HCT116 (cell line): Measurements from ENCODE around the gene UGT1A3.

ENCODE experiments used
- CEBPB ChIP-seq: IDR thresholded peaks from 2 replicates; pipeline ENCODE4 v1.6.1; 2012; ENCODE audit warnings: low read depth
- POLR2A ChIP-seq: IDR thresholded peaks from 2 replicates; pipeline ENCODE4 v1.7.0; 2011; ENCODE audit warnings: borderline replicate concordance; ENCODE audit not compliant: insufficient read depth, insufficient read length; ENCODE audit errors: extremely low read depth
- SP1 ChIP-seq: IDR thresholded peaks from 2 replicates; pipeline ENCODE4 v1.6.1; 2012; ENCODE audit warnings: low read depth
- SRF ChIP-seq: IDR thresholded peaks from 2 replicates; pipeline ENCODE4 v1.6.1; 2012; ENCODE audit warnings: low read depth
- ZFX ChIP-seq: fragments of 450-650 bp; IDR thresholded peaks from 2 replicates; pipeline ENCODE4 v1.6.1; 2017
- TF ChIP-seq, protein P1 (sequence below), 3 experiments: fragments of 200-600 bp in 1 of 3; sonication (generic) in 1 of 3; IDR thresholded peaks in 2 of 3; conservative IDR thresholded peaks in 1 of 3; 2 replicates each; pipeline ENCODE4 v1.5.1; 2012 to 2017; ENCODE audit warnings: low read depth in 2 of 3, low read length in 2 of 3, antibody characterized with exemption in 1 of 3, borderline replicate concordance in 1 of 3, control low read depth in 1 of 3, mild to moderate bottlenecking in 1 of 3, mixed read lengths in 1 of 3, mixed run types in 1 of 3, moderate library complexity in 1 of 3; ENCODE audit not compliant: insufficient read depth in 1 of 3
- TF ChIP-seq, protein P2 (sequence below): IDR thresholded peaks from 2 replicates; pipeline ENCODE4 v1.6.1; 2012; ENCODE audit warnings: low read depth

DNA sequence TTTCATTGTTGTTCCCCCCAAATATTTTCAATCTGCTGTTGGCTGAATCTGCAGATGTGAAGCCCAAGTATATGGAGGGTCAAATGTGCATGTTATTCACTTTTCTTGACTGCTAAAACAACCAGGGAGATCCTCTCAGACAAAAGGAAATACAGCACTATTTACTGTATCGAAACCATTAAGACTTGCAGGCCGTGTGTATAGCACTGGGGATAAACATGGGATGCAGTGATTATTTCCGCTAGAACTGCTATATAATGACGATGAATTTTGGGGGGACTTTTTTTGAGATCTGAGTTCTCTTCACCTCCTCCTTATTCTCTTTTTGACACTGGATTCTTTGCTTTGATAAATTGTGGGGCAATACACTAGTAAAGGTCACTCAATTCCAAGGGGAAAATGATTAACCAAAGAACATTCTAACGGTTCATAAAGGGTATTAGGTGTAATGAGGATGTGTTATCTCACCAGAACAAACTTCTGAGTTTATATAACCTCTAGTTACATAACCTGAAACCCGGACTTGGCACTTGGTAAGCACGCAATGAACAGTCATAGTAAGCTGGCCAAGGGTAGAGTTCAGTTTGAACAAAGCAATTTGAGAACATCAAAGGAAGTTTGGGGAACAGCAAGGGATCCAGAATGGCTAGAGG lies 27.7 kb downstream of the UGT1A3 start:
- TF ChIP-seq CEBPB, result no peak
- TF ChIP-seq, protein P1, sequence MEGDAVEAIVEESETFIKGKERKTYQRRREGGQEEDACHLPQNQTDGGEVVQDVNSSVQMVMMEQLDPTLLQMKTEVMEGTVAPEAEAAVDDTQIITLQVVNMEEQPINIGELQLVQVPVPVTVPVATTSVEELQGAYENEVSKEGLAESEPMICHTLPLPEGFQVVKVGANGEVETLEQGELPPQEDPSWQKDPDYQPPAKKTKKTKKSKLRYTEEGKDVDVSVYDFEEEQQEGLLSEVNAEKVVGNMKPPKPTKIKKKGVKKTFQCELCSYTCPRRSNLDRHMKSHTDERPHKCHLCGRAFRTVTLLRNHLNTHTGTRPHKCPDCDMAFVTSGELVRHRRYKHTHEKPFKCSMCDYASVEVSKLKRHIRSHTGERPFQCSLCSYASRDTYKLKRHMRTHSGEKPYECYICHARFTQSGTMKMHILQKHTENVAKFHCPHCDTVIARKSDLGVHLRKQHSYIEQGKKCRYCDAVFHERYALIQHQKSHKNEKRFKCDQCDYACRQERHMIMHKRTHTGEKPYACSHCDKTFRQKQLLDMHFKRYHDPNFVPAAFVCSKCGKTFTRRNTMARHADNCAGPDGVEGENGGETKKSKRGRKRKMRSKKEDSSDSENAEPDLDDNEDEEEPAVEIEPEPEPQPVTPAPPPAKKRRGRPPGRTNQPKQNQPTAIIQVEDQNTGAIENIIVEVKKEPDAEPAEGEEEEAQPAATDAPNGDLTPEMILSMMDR (IDR thresholded peaks at IDR 0.05 in 2 of 3, conservative IDR thresholded peaks at IDR 0.05 in 1 of 3; ENCODE audit: borderline replicate concordance in 1 of 3, insufficient read depth in 1 of 3, low read depth in 2 of 3, low read length in 2 of 3), result no peak
- TF ChIP-seq, protein P2, sequence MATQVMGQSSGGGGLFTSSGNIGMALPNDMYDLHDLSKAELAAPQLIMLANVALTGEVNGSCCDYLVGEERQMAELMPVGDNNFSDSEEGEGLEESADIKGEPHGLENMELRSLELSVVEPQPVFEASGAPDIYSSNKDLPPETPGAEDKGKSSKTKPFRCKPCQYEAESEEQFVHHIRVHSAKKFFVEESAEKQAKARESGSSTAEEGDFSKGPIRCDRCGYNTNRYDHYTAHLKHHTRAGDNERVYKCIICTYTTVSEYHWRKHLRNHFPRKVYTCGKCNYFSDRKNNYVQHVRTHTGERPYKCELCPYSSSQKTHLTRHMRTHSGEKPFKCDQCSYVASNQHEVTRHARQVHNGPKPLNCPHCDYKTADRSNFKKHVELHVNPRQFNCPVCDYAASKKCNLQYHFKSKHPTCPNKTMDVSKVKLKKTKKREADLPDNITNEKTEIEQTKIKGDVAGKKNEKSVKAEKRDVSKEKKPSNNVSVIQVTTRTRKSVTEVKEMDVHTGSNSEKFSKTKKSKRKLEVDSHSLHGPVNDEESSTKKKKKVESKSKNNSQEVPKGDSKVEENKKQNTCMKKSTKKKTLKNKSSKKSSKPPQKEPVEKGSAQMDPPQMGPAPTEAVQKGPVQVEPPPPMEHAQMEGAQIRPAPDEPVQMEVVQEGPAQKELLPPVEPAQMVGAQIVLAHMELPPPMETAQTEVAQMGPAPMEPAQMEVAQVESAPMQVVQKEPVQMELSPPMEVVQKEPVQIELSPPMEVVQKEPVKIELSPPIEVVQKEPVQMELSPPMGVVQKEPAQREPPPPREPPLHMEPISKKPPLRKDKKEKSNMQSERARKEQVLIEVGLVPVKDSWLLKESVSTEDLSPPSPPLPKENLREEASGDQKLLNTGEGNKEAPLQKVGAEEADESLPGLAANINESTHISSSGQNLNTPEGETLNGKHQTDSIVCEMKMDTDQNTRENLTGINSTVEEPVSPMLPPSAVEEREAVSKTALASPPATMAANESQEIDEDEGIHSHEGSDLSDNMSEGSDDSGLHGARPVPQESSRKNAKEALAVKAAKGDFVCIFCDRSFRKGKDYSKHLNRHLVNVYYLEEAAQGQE, result no peak
- TF ChIP-seq SP1, result no peak
- TF ChIP-seq SRF, result no peak
- TF ChIP-seq POLR2A, result no peak
- TF ChIP-seq ZFX, result no peak
